ENCODE measurements around the gene NCOA1.

DNA sequence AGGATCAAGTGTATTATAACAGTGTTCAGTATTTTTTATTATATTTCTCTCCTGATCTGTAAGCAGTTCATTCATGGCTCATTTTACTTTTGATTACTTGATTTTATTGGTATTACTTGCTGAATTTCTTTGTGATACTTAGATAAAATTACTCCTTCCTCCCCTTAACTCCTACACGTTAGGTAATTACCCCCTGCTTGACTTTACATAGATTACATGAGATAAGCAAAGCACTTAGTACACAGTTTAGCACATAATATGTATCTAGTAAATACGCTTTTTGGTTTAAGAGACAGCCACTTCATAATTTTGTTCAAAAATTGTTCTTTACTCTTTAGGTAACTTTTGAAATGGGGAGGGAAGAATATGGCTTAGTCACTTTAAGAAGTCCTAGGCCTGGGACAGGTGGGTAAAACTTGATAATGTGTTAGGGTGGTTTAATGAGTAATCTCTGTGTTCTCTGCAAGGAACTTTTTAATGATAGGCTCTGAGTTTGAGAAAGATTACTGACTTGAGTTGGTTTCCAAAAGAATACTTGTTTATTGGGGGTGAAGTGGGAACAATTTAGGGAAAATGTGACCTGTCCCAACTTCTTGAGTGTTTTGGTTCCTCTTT lies 80.9 kb downstream of the NCOA1 start:
- no peak for TF ChIP-seq POLR2AphosphoS5 (IDR thresholded peaks at IDR 0.05; ENCODE audit: low read depth, low read length)
- TF ChIP-seq, protein P1, sequence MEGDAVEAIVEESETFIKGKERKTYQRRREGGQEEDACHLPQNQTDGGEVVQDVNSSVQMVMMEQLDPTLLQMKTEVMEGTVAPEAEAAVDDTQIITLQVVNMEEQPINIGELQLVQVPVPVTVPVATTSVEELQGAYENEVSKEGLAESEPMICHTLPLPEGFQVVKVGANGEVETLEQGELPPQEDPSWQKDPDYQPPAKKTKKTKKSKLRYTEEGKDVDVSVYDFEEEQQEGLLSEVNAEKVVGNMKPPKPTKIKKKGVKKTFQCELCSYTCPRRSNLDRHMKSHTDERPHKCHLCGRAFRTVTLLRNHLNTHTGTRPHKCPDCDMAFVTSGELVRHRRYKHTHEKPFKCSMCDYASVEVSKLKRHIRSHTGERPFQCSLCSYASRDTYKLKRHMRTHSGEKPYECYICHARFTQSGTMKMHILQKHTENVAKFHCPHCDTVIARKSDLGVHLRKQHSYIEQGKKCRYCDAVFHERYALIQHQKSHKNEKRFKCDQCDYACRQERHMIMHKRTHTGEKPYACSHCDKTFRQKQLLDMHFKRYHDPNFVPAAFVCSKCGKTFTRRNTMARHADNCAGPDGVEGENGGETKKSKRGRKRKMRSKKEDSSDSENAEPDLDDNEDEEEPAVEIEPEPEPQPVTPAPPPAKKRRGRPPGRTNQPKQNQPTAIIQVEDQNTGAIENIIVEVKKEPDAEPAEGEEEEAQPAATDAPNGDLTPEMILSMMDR (IDR thresholded peaks at IDR 0.05), result no peak

Measured in Panc1 (cell line).